Central memory CD4-positive, alpha-beta T cell (primary cell): ENCODE measurements around the gene PDE4A.
"Not testable (repeated sequence)": the region's sequence is repeated elsewhere in the genome, so short reads cannot be mapped to it uniquely, and the experiment has no call there.

ENCODE experiments used
- DNase-seq: peaks from one replicate; pipeline ENCODE4 v3.0.0; 2022

The PDE4A gene

GRCh38 chr19:10404888-10405820 is 15.2 kb upstream of the PDE4A start:
- peak; percentile 44 for DNase-seq

GRCh38 chr19:10406191-10406590 is 14.1 kb upstream of the PDE4A start:
- no peak for DNase-seq

GRCh38 chr19:10407096-10407495 is 13.2 kb upstream of the PDE4A start:
- DNase-seq = no peak

GRCh38 chr19:10408511-10409283 is 11.6 kb upstream of the PDE4A start:
- DNase-seq = peak; percentile 65

GRCh38 chr19:10411224-10411623 is 9.1 kb upstream of the PDE4A start:
- DNase-seq = not testable (repeated sequence)

- no peak for DNase-seq
These were observed 7.9 kb upstream of the PDE4A start for GRCh38 chr19:10412257-10412977.

- DNase-seq = no peak
These were observed 4.3 kb upstream of the PDE4A start for GRCh38 chr19:10416083-10416379.

GRCh38 chr19:10416380-10417257 is 3.7 kb upstream of the PDE4A start:
- peak; percentile 98 for DNase-seq

GRCh38 chr19:10417541-10418234 is 2.6 kb upstream of the PDE4A start:
- no peak for DNase-seq

- no peak for DNase-seq
These were observed 2.2 kb upstream of the PDE4A start for GRCh38 chr19:10418235-10418484.

GRCh38 chr19:10418485-10419199 is 1.7 kb upstream of the PDE4A start:
- DNase-seq = no peak

- no peak for DNase-seq
These were observed 1.1 kb upstream of the PDE4A start for GRCh38 chr19:10419200-10419645.

- DNase-seq = peak; percentile 58
These were observed 493 bp upstream of the PDE4A start for GRCh38 chr19:10419646-10420443.

- no peak for DNase-seq
These were observed 1.1 kb downstream of the PDE4A start for GRCh38 chr19:10421240-10422045.

- no peak for DNase-seq
These were observed 1.7 kb downstream of the PDE4A start for GRCh38 chr19:10422046-10422461.

GRCh38 chr19:10422846-10423245 is 2.5 kb downstream of the PDE4A start:
- DNase-seq = no peak

- DNase-seq = peak; percentile 53
These were observed 3.8 kb downstream of the PDE4A start for GRCh38 chr19:10424011-10424637.

GRCh38 chr19:10427169-10427568 is 6.8 kb downstream of the PDE4A start:
- DNase-seq = no peak

GRCh38 chr19:10428996-10429381 is 8.7 kb downstream of the PDE4A start:
- no peak for DNase-seq
